HG03571 (cell line): ENCODE data around the gene KCNK17.

Source experiments
- ATAC-seq: cut with Tn5 transposase; IDR thresholded peaks from one replicate; pipeline ENCODE4 v1.9.1; 2021; ENCODE audit not compliant: unreplicated experiment

Gene KCNK17

DNA sequence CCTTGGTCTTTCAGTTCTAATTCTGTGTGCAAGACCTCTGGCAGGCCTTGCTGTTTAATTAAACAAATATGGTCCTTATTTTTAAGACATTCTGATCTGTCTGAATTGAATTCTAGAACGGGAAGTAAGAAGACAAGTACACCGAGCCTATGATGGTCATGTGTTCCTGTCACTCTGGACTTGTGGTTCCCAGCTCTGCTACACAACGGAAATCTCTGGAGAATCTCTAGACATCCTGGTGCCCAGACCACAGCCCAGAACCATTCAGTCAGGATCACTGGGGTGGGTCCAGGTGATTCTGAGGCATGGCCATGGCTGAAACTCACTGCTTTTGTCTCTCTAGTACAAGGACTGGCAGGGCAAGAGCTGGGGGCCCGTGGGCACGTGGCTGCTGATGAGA lies 24.2 kb upstream of the KCNK17 start:
- no peak for ATAC-seq

DNA sequence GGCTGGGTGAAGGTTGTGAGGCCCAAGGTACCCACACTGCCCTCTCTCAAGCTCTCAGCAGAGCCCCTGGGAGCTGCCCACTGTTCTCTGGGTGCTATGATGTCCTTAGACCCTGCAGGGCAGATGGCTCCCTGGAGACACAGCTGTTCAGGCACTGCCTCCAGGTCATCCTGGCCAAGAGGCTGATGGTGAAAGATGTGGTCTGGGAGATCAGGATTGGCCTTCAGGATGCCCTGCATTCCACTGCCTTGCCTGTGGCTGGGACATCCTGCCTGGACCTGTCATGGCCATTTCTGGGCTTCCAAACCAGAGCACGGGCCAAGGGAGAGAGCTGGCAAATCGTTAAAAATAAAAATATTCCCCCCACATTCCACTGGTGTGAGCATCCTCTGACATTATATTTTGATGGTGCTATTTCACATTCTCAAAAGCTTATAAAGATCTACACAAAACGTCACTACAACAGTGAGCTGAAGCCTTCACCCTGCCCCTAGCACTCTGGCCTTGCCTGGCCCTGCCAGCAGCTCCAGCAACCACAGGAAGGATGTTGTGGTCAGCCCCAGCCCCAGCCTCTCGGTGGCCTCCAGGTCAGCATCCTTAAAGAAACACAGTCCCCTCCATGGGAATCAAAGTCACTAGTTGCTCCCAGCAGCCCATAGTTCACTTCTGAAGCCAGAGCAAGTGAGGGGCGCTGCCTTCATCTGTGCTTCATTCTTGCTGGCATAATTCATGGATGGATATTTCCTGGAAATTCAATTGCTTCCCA lies 21.7 kb upstream of the KCNK17 start:
- peak; percentile 76 for ATAC-seq

DNA sequence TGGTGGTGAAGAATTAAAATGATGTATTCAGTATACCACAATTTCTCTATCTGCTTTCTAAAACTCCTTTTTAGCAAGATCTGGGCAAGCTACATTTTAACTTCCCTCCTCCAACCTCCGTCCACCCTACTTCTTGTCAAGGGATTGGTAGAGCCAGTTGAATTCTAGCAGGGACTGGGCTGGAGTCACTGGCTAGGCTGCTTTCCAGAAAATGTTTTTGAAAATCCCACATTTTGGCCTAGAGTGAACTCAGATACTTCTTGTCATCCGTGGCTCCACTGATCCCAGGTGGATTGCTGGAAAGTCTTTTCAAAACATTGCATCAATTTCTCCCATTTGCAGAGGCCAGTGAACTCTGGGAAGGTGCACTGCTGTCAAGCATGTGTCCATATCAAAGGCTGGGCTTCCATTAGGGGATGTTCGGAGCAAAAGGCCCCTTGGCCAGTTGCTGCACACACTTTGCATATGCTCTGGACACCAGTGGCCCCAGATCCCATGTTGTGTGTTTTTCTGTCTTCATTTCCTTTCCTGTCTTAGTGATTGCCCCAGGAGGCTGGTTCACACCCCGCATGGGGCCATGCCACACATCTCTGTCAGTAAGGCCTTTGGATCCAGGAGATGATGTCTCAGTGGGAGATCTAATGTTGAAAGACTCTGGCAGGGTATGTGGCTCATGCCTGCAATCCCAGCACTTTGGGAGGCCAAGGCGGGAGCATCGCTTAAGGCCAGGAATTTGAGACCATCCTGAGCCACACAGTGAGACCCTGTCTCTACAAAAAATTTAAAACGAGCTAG lies 19.6 kb upstream of the KCNK17 start:
- no peak for ATAC-seq

DNA sequence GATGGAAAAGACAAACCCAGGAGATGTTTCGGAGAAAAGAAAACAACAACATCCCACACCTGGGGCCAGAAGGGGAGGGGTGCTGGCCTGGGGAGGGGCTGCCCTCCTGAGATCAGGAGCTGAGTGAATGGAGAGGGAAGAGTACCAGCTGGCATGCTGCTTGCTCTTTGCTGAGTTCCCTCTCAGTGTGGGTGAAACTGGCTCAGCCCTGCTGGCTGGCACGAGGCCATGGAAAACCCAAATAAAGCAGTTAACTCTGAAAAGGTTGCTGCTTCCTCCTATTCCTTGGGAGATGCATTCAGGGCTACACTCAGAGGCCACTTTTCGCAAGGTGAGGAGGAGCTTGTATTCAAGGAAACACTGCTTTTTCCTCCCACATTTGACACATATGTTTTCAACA lies 16.3 kb upstream of the KCNK17 start:
- no peak for ATAC-seq

GRCh38 chr6:39330057-39330456 lies 15.8 kb upstream of the KCNK17 start:
- ATAC-seq, result peak; percentile 89

DNA sequence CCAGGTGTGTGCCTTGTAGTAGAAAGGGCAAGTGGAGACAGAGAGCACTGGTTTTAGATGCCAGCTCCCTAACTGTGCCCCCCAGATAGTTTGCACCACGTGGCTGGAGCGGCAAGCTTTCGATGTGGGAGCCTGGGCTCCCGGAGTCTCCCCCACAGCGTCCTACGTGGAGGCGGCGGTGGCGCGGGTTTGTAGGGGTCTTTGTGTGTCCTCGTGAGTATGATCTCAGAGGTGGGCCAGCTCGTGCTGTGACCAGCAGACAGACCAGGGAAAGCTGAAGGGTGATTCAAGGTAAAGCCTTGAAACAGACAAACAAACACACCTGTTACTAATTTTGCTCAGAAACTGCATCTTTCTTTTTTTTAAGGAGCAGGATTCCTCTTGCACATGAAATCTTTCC lies 13.8 kb upstream of the KCNK17 start:
- no peak for ATAC-seq

DNA sequence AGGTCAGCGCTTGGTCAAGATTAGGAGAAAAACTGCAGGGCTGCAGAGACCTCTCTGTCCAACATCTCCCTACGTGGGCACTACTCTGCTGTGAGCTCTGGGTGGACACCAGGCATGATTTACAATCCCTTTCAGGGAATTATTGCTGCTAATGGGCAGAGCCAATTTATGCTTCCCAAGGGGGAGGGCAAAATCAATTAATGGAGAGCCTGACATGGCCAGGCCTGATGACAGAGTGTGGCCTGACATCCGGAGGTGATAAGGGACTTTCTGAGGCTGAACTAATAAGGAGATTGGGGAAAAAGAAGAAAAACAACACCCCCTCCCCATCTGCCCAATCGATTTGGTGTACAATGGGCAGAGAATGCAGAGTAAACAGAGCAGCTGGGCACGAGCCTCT lies 13.3 kb upstream of the KCNK17 start:
- ATAC-seq, result no peak

DNA sequence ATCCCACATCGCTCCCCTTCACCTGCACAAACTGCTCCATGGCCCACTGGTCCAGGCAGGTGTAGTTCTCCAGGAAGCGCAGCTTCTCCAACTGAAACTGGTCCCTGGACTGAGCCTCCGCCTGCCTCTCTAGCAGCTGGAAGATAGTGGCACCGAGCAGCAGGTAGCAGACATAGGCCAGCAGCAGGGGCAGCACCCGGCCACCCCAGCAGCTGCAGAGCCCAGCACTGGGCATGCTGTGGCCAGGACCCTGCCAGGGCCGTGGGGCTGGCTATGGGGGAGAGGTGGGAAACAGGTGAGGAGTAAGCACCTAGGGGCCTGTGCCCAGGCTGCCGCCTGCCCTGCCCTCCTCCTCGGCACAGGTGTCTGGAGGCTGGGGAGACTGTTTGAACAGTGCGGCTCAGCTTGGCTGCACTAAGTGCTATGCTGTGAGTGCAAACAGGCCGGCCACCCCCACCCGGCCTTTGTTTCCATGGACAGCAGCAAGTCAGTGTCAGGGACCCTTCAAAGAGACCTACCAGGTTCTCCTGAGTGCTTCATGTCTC lies 8.2 kb upstream of the KCNK17 start, which contains the start of gene KCNK16:
Gene KCNK16 (minus strand): TSS at position 397 of the 545 bp plus-strand sequence. CDS start 162 bp downstream, at position 235.
- ATAC-seq, result no peak

DNA sequence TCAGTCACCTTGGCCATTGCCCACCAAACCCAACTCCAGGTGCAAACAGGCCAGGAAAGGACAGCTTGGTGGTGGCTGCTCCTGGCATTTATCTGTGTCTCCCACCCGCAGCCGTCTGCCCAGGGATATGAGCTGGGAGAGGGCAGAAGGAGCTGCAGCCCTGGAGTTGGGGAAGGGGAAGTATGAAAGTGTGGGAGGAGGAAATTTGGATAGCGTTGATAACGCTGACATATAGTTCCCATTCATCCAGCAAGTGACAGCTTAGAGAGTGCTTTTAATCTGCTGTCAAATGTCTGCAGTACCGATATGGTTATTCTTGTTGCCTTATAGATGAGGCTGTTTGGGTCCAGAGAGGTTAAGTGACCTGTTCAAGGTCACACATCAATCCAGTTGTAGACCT lies 7.5 kb upstream of the KCNK17 start:
- ATAC-seq, result no peak

GRCh38 chr6:39320363-39320984 lies 6.3 kb upstream of the KCNK17 start:
- ATAC-seq, result no peak

GRCh38 chr6:39319621-39320362 lies 5.6 kb upstream of the KCNK17 start:
- ATAC-seq, result no peak

- no peak for ATAC-seq
Observed at GRCh38 chr6:39317256-39317655, 3.0 kb upstream of the KCNK17 start.

DNA sequence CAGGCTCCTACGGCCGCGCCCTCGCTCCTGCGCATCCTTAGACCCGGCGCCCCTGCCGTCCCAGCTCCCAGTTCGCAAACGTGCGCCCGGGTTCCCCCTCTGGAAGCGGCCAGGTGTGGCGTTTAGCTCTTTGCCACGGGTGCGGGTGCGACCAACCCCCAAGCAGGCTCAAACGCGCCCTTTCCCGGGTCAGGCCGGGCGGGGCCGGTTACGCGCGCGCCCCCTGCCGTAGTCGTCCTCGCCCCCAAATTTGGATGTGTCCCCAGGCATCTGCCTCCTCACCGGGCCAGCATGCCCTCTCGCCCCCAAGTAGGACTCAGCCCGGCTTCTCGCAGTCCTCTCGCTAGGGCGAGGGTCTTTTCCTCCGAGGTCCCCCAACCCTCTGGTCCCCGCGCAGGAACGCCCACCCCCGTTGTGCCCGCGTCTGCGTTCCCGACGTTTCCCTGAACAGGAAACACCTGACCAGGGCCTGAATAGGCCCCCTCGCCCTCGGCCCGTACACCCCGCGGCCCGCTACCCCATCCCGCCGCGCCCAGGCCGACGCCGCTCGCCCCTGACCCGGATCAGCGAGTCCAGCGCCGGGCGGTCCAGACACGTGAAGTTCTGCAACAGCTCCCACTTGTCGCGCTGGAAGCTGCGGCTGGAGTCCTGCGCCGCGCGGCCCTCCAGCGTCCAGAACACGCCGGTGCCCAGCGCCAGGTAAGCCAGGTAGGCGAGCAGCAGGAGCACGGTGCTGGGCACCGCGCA lies 520 bp downstream of the KCNK17 start:
- ATAC-seq, result no peak

- ATAC-seq, result no peak
Observed at GRCh38 chr6:39312912-39313525, 1.2 kb downstream of the KCNK17 start.

DNA sequence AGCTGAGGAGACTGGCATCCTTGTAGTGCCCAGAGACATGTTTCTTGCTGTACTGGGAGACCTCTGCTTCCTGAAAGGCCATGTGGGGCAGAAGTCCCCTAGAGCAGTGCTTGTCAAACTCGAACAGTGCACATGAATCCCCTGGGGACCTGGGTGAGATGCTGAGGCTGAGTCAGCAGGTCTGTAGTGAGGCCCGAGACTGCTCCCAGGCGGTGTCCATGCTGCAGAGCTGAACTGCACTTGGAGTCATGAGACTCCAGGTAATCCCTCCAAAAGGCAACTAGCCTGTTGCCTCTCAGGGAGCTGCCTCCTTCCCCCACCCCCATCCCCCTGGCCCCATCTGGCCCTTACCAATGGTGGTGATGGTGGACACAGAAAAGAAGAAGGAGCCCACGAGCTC lies 3.7 kb downstream of the KCNK17 start:
- ATAC-seq, result no peak

DNA sequence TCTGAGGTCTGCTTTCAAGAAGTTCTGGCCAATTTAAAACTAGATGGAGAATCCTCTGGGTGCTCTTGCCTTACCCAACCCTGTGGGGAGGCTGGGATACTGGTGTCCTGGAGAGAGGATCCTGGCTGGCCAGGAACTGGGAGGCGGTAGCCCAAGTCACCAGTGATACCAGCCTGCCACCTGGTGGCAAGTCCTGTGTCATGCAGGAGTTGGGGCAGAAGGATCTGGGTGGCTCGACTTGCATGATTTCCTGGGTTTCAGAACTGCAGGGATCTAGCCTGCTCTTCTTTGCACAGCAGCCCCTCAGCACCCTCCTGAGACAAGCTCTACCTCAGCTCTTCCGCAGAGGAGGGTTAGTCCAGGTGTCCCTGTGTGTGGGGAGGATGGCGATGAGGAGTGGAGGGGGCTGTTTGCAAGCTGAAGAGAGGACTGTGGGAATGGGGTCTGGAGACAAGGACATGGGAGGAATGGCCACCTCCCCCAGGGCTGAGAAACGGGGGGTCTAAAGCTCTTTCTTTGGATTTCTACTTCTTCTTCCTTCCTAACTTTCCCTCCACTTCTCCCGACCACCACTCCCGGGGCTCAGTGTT lies 4.2 kb downstream of the KCNK17 start:
- no peak for ATAC-seq

DNA sequence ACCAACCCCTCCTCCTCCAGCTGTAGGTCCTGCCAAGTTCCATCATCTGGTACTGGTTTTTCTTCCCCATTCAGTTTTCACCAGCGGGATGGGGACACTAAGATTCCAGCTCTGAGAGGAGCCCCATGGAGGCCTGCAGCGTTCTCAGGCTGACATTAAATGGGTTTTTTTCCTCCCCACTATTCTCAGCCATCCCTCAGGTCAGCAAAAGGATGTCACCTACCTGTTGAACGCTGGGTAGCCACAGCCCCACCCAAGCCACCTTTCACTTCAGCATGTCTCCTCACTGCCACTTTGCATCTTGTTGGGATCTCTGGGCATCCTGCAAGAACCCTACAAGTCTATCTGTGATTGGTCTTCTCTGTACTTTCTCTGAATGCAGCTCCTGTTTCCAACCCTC lies 6.8 kb downstream of the KCNK17 start:
- ATAC-seq, result no peak

DNA sequence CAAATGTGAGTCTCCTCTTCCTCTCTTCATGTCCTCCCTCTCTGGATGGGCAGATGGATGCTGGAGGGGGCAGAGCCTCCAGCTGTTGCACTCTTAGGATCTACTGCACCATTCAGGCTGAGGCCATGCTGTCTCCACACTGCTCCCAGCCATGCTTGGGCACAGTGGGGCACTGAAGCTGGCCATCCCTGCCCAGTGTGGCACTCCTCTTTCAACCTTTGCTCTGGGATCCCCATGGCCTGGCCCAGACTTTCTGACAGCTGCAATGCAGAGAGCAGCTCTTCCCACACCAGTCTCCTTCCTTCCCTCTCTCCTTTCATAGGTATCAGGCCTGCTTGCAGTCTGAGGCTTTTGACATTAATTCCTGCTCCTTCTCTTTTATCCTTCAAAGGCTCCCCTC lies 9.3 kb downstream of the KCNK17 start:
- no peak for ATAC-seq

DNA sequence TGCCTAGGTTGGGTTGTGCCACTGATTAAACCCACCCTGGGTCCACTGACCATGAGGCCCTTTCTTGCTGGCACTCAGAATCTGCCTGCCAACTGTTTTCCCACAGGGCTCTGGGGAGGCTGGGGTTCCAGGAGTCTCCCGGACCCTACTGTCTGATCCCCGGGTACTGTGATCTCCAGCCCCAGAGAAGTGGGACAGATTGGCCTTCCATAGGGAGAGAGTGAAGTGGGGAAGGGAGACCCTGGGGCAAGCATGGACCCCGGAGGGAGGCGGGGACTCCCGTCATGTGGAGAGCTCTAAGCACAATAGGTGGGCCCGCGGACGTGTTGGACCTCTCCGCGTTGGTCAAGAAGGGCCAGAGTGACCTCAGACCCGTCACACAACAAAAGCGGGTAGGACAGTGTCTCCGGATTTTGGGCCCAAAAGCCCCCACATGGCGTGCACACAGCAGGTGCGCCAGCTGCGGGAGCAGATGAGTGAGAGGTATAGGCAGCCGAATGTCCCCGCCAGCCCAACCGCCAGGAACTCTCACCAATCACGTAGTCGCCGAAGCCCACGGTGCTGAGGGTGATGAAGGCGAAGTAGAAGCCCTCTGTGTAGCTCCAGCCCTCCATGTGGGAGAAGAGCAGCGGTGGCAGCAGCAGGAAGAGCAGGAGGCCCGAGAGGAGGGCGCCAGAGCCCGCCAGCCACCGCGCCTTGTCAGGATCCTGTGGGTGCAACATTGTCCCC lies 10.6 kb downstream of the KCNK17 start:
- no peak for ATAC-seq
